ENCODE measurements around the gene ADAMTS19.

The ADAMTS19 gene

DNA sequence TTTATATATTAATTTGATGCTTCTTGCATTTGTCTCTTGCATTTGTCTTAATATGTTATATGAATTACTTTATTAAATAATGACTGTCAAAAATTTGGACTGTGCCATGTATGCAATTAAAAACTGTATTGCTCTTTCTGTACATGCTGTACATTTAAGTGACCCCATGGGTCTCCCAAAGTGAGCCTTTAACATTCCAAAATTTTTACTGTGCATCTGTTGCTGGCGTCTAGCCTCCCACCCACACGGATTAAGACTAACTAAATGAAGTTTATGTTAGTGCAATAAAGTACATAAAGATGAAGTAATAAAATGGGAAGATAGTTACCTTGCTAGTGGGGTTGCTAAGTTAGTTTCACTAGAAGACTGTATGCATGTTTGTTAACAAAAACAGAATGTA is 48.5 kb downstream of the ADAMTS19 start:
- TF ChIP-seq SIN3A (IDR thresholded peaks at IDR 0.05; ENCODE audit: borderline replicate concordance, insufficient read depth, low read length) (no peak), TAF1 (IDR thresholded peaks at IDR 0.05; ENCODE audit: borderline replicate concordance, insufficient read depth, low read length) (no peak), POLR2AphosphoS5 (IDR thresholded peaks at IDR 0.05; ENCODE audit: low read depth, low read length) (no peak), FOXP2 (optimal IDR thresholded peaks at IDR 0.05; ENCODE audit: borderline replicate concordance, extremely low read depth, extremely low read length, insufficient read depth) (no peak)
- TF ChIP-seq, protein P1, sequence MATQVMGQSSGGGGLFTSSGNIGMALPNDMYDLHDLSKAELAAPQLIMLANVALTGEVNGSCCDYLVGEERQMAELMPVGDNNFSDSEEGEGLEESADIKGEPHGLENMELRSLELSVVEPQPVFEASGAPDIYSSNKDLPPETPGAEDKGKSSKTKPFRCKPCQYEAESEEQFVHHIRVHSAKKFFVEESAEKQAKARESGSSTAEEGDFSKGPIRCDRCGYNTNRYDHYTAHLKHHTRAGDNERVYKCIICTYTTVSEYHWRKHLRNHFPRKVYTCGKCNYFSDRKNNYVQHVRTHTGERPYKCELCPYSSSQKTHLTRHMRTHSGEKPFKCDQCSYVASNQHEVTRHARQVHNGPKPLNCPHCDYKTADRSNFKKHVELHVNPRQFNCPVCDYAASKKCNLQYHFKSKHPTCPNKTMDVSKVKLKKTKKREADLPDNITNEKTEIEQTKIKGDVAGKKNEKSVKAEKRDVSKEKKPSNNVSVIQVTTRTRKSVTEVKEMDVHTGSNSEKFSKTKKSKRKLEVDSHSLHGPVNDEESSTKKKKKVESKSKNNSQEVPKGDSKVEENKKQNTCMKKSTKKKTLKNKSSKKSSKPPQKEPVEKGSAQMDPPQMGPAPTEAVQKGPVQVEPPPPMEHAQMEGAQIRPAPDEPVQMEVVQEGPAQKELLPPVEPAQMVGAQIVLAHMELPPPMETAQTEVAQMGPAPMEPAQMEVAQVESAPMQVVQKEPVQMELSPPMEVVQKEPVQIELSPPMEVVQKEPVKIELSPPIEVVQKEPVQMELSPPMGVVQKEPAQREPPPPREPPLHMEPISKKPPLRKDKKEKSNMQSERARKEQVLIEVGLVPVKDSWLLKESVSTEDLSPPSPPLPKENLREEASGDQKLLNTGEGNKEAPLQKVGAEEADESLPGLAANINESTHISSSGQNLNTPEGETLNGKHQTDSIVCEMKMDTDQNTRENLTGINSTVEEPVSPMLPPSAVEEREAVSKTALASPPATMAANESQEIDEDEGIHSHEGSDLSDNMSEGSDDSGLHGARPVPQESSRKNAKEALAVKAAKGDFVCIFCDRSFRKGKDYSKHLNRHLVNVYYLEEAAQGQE (IDR thresholded peaks at IDR 0.05; ENCODE audit: insufficient read depth in 1 of 2, low read depth in 2 of 2, low read length in 2 of 2) = no peak

DNA sequence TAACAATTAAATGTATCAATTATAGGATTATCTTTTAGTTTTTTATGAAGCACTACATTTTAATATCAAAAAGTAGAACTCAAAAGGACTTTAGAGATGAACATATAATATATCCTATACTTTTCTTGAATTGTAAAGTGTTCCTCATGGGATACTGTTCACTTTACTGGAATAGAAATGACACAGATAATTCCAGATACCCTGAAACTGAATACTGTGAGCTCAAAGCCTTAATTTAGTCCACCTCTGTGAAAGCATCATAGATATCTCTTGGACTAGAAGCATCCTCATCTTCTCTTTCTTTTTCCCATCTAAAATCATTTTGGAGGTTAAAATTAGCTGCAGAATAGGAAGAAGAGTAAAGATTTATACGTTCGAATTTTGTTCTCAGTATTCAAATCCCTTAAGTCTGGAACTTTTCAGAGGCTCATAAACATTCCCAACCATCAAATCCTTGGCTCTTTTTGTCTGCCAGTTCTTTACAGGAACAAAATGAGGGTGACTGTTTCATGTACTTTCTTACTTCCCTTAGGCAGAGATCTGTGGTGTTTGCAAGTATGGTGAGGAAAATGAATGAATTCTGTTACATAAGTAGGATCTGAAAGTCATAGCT is 49.4 kb downstream of the ADAMTS19 start:
- no peak for TF ChIP-seq TAF1 (IDR thresholded peaks at IDR 0.05; ENCODE audit: borderline replicate concordance, insufficient read depth, low read length)
- no peak for TF ChIP-seq FOXP2 (optimal IDR thresholded peaks at IDR 0.05; ENCODE audit: borderline replicate concordance, extremely low read depth, extremely low read length, insufficient read depth)
- TF ChIP-seq, protein P1 (IDR thresholded peaks at IDR 0.05; ENCODE audit: insufficient read depth in 1 of 2, low read depth in 2 of 2, low read length in 2 of 2) = no peak
- TF ChIP-seq POLR2AphosphoS5 (IDR thresholded peaks at IDR 0.05; ENCODE audit: low read depth, low read length) = no peak
- no peak for TF ChIP-seq SIN3A (IDR thresholded peaks at IDR 0.05; ENCODE audit: borderline replicate concordance, insufficient read depth, low read length)

- TF ChIP-seq SIN3A (IDR thresholded peaks at IDR 0.05; ENCODE audit: borderline replicate concordance, insufficient read depth, low read length) (no peak), TAF1 (IDR thresholded peaks at IDR 0.05; ENCODE audit: borderline replicate concordance, insufficient read depth, low read length) (no peak), FOXP2 (optimal IDR thresholded peaks at IDR 0.05; ENCODE audit: borderline replicate concordance, extremely low read depth, extremely low read length, insufficient read depth) (no peak), POLR2AphosphoS5 (IDR thresholded peaks at IDR 0.05; ENCODE audit: low read depth, low read length) (no peak)
- TF ChIP-seq, protein P1 (IDR thresholded peaks at IDR 0.05; ENCODE audit: insufficient read depth in 1 of 2, low read depth in 2 of 2, low read length in 2 of 2) = no peak
These were observed 51.2 kb downstream of the ADAMTS19 start for GRCh38 chr5:129511291-129511690.

DNA sequence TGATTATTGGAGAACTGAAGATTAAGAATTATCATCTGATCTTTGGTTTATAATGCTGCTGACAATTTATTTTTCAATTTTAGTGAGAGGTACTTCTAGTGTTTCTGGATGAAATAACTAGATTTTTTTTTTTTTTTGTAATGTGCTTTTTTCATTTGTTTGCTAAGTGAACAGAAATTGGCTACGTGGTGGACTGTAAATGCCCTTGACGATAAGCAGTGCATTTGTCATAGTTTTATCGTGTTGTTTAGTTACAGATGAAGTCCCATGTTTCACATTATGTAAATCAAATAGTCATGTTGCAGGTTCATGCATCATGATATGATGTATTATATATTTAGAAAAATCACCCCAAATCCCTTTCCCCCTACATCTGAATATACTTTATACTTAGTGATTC is 81.0 kb downstream of the ADAMTS19 start:
- TF ChIP-seq TAF1 (IDR thresholded peaks at IDR 0.05; ENCODE audit: borderline replicate concordance, insufficient read depth, low read length) = no peak

DNA sequence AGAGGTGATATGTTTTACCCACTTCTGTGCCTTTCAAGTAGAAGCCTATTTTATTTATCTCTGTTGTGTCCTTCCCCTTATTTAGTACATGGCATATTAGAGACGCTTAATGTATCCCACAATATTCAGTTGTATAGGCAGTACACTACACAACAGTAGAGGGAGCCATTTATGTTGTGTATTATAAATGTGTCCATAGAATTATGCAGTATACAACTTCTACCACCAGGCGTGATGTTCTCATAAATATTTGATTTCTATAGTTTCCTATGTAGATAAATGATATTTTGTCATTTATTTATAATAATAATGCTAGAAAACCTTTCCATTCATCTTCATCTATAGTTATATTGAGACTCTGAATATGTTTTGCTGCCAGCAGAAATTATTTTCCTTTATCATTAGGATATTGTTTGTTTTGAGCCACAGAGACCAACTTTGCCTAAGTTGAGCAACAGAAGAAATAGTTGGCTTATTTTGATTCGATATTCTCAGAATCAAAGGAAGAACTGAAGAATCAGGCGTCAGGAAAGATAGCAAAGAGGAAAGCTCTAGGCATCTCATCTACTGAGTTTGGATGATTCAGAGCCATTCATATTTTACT is 81.7 kb downstream of the ADAMTS19 start:
- TF ChIP-seq POLR2AphosphoS5 (IDR thresholded peaks at IDR 0.05; ENCODE audit: low read depth, low read length) (no peak), FOXP2 (optimal IDR thresholded peaks at IDR 0.05; ENCODE audit: borderline replicate concordance, extremely low read depth, extremely low read length, insufficient read depth) (no peak), SIN3A (IDR thresholded peaks at IDR 0.05; ENCODE audit: borderline replicate concordance, insufficient read depth, low read length) (no peak), TAF1 (IDR thresholded peaks at IDR 0.05; ENCODE audit: borderline replicate concordance, insufficient read depth, low read length) (no peak)
- TF ChIP-seq, protein P1 (IDR thresholded peaks at IDR 0.05; ENCODE audit: insufficient read depth in 1 of 2, low read depth in 2 of 2, low read length in 2 of 2) = no peak
